Mesenteric fat pad (tissue), 1 donor: Measurements from ENCODE around the gene WDR72. TPM values are rescaled to one million over a fixed set of nuclear protein-coding genes. Genes with fewer than 3 reads are reported as not detected.

Experiments
- DNase-seq: peaks from one replicate; pipeline ENCODE4 v3.0.0-alpha.2; 2020; ENCODE audit warnings: low spot score
- total RNA-seq: library from RNA; stranded (reverse); fragmentation: NEBNext Ultra II Directional; extraction: Animal tissue kit (Norgen Biotek cat#: 25700); gene quantifications from one replicate; pipeline ENCODE4 v1.2.1, GENCODE V29; 2021
- donor health status: DM: yes; HTN: yes; CAD: no.

Gene WDR72
- total RNA-seq, 1 donor from 2014 or later, result not detected

DNA sequence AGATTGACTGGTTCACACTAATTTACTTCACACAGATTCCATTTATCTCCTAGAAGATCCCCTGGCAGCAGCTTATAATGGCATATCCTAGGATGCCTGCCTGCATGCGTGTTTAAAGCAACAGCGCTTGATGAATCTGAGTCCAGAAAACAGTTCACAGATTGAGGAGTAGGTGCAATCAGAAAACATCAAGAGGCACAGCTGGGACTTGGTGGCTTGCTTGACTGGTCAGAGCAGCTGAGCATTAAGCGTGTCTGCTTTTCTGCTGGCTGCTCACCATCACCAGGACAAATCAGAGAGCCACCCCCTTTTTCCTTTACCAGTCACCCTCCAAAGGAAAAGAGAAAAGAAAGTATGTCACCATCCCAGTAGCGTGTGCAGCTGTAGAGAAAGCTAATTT lies 223.6 kb downstream of the WDR72 start:
- no peak for DNase-seq

- DNase-seq, result no peak
These were observed 225.2 kb downstream of the WDR72 start for GRCh38 chr15:53534105-53534839.

GRCh38 chr15:53530761-53531160 lies 228.7 kb downstream of the WDR72 start:
- DNase-seq, result no peak

- no peak for DNase-seq
These were observed 231.5 kb downstream of the WDR72 start for GRCh38 chr15:53527996-53528395.

DNA sequence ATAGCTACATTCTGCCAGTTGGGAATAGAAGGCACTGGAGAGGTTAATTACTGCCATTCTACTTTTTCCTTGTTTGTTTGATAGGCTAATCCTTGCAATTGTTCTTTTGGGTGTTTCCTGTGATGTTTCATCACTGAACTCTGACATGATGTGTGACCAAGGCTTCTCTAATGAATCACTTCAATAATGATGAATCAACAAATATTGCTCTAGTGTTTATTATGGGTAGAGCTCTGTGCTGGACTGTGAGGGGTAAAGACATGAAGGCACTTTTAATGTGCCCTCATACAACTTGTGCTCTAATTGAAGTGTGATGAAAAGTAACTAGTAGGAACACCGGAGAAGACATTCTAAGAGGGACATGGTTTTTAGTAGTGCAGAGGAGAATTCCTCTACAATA lies 233.6 kb downstream of the WDR72 start:
- no peak for DNase-seq

DNA sequence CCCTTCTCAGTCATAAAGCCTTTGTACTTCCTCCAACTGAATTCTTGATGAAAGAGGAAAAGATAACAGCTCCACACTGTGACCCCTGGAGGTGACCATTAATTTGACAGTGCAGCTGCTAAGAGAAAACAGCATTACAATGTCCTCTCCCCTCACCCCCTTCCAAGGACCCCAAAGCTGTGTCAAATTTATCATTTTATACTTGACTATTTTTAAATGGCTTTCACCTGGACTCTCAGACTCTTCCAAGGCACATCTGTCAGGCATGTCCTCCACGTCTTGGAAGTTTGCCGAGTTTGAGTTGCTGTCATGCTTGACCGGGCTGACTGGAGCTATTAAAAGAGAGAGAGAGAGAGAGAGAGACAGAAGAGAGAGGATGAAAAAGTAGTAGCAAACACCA lies 236.5 kb downstream of the WDR72 start:
- DNase-seq, result no peak

DNA sequence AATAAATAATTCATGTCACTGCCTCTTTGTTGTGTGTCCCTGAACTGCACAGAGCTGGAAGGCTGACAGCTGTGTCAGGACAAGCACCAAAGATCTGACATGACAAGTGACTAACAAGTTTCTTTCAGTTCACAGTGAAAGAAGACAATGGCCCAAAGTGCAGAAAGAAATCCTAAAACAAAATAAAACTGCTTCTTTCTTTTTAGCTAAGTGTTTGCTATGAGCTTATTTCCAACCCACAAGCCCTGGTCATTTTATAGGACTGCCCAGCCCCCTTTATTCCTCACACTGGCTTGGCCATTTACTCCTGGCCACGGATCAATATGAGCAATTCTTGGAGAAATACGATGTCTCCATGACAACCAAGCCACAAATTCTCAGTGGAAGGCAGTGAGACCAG lies 238.5 kb downstream of the WDR72 start:
- DNase-seq, result no peak

GRCh38 chr15:53513431-53513830 lies 246.0 kb downstream of the WDR72 start:
- no peak for DNase-seq

DNA sequence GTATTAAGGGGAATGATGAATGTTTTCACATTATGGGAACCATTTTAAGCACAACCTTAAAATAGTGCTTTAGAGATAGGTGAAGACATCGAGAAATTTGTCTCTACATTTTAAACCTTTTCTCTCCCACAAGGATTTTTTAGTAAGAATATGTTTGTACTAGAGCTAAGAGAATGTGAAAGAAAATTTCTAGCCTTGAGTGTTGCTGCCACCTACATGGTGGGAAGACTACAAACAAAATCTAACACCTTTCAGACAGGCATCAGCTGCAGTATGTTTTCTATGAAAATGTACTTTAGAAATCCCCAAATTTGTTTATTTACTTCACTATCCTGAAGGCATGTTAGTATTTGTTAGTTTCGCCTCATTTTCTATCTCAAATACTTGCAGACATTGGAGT lies 247.4 kb downstream of the WDR72 start:
- no peak for DNase-seq

- no peak for DNase-seq
These were observed 248.3 kb downstream of the WDR72 start for GRCh38 chr15:53511175-53511574.

GRCh38 chr15:53506370-53506769 lies 253.1 kb downstream of the WDR72 start:
- no peak for DNase-seq

DNA sequence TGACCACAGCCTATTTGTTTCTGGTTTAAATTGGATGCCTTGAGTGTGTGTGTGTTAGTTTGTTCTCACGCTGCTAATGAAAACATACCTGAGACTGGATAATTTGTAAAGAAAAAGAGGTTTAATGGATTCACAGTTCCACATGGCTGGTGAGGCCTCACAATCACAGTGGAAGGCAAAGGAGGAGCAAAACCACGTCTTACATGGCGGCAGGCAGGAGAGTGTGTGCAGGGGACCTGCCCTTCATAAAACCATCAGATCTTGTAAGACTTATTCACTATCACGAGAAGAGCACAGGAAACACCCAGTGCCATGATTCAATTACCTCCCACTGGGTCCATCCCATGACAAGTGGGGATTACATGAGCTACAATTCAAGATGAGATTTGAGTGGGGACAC lies 260.5 kb downstream of the WDR72 start:
- no peak for DNase-seq

GRCh38 chr15:53490341-53490740 lies 269.1 kb downstream of the WDR72 start:
- DNase-seq, result no peak

- DNase-seq, result no peak
These were observed 277.4 kb downstream of the WDR72 start for GRCh38 chr15:53482055-53482454.

DNA sequence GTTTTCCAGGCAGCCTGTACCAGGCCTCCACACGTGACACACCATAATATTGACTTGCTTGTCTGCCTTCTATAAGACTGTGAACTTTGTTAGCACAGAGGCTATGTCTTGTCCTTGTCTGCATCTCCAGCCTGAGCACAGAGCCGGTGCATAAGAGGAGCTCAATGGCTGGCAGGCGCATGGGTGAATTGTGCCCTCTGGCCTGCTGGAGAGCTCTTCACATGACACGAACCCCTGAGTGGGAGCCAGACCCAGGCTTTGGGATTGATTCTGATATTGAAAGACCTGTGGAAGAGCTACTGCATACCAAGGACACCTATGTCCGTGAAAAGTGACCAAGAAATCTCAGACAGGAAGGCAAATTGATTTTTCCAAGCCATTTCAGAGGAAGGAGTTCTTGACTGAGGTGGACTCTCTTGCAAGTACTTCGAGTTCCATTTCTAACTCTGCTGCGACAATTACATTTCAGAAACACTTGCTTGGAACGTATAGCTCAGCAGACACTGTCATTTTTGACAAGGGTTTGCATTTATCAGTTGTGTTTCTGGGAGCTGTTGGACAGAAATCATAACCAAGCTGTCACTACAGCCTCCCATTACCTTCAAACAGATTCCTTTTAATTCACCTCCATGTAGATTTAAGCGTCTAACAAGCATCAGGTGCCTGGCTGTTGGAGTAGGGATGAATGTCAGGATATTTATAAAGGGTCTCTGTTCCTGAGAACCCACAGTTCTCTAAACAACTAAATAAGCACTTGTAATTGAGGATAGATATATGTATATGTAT lies 281.3 kb downstream of the WDR72 start:
- no peak for DNase-seq

GRCh38 chr15:53473886-53474285 lies 285.6 kb downstream of the WDR72 start:
- no peak for DNase-seq

DNA sequence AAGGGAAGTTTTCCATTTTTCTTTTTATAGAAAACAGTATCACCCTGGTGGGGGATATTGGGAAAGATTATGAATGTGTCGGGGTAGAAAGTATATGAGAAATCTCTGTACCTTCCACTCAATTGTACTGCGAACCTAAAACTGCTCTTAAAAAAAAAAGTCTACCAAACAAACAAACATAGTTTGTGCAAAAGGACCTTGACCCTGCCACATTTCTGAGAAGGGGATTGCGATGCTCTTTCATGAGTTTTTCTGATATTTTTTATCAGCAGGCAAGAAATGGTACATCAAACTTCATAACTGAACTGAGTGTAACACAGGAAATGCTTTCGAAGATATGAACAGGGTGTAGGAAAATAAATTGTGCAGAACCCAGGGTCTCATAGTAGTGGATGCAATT lies 286.0 kb downstream of the WDR72 start:
- no peak for DNase-seq

- DNase-seq, result no peak
These were observed 286.6 kb downstream of the WDR72 start for GRCh38 chr15:53472883-53473282.

DNA sequence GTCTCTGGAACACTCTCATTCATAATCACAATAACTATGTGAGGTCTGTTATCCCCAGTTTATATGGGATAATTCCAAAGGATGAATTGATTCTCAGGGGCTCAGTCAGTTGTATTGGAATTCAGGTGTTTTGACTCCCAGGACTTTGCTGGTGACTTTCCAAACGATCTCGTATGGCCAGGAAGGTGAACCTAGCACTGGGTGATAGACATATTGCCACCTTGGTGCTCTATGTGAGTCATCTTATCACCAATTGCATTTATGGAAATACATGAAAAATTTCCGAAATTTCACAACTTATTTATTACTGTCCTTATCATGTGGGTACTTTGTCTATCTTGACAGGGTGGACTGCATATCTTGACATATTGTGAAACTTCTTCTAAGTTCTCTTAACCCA lies 287.3 kb downstream of the WDR72 start:
- no peak for DNase-seq

DNA sequence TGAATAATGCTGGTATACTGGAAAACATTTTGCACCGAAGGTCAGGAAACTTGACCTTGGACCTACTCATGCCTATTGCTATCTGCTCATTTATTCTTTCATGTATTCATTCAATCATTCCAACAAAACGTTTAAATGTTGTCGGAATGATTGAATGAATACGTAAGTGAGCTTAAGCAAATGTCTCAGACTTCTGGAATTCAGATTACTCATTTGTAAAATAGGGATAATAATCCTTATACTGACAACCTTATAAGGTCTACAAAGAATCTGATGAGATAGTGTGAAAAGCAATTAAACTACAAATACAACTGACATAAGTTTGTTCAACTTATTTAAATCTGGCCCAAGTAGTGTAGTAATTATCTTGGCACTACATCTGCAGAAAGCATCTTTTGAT lies 288.7 kb downstream of the WDR72 start:
- no peak for DNase-seq

GRCh38 chr15:53469422-53469821 lies 290.0 kb downstream of the WDR72 start:
- DNase-seq, result no peak
